Peyer's patch (tissue), 4 donors: ENCODE results near the gene BCL7A.

Source experiments
- CTCF ChIP-seq, 6 experiments: fragments of 450-650 bp in 4 of 6; fragments of 200-600 bp in 2 of 6; sonication (generic) in 1 of 6; IDR thresholded peaks; one replicate each; pipeline ENCODE4 v1.5.1; 2017 to 2019; ENCODE audit warnings: antibody characterized with exemption in 6 of 6, mild to moderate bottlenecking in 3 of 6, moderate library complexity in 1 of 6
- POLR2A ChIP-seq, 2 donors: fragments of 450-650 bp; IDR thresholded peaks; one replicate each; pipeline ENCODE4 v1.5.1; 2017; ENCODE audit warnings: antibody characterized with exemption in 2 of 2, mild to moderate bottlenecking in 2 of 2, moderate library complexity in 2 of 2

- TF ChIP-seq CTCF (IDR thresholded peaks at IDR 0.05) (no peak), POLR2A (IDR thresholded peaks at IDR 0.05) (no peak)
Observed at GRCh38 chr12:122059203-122059960, 37.7 kb downstream of the BCL7A start.
